Skeletal muscle tissue (tissue), 5 donors: ENCODE data around the gene ONECUT3. TPM values are rescaled to one million over a fixed set of nuclear protein-coding genes. Genes with fewer than 3 reads are reported as not detected.

Experiments used
- H3K27ac ChIP-seq: one replicate; pipeline ENCODE4 v1.7.0; 2013; ENCODE audit warnings: mild to moderate bottlenecking, low read depth, low read length, inconsistent platforms
- H3K27me3 ChIP-seq, 3 donors: one replicate each; pipeline ENCODE4 v1.7.0; 2013; ENCODE audit warnings: low read length in 3 of 3; ENCODE audit not compliant: control insufficient read depth in 3 of 3, insufficient read depth in 3 of 3
- H3K36me3 ChIP-seq, 3 donors: one replicate each; pipeline ENCODE4 v1.7.0; 2013; ENCODE audit warnings: low read length in 3 of 3; ENCODE audit not compliant: control insufficient read depth in 3 of 3, insufficient read depth in 3 of 3
- H3K4me1 ChIP-seq, 3 donors: one replicate each; pipeline ENCODE4 v1.7.0; 2013; ENCODE audit warnings: low read length in 3 of 3, mild to moderate bottlenecking in 3 of 3; ENCODE audit not compliant: control insufficient read depth in 3 of 3, insufficient read depth in 3 of 3
- H3K4me3 ChIP-seq, 3 donors: one replicate each; pipeline ENCODE4 v1.7.0; 2013; ENCODE audit warnings: low read length in 3 of 3
- H3K9ac ChIP-seq, 3 donors: one replicate each; pipeline ENCODE4 v1.7.0; 2013; ENCODE audit warnings: low read length in 3 of 3, mild to moderate bottlenecking in 3 of 3, moderate library complexity in 2 of 3, low read depth in 1 of 3
- H3K9me3 ChIP-seq, 3 donors: one replicate each; pipeline ENCODE4 v1.7.0; 2013; ENCODE audit warnings: low read length in 3 of 3; ENCODE audit not compliant: control insufficient read depth in 3 of 3
- small RNA-seq: library from RNA; depleted of rRNA; stranded (forward); fragments of <200 nt; gene quantifications from one replicate; pipeline ENCODE3, GENCODE V24; 2014
- total RNA-seq: library from RNA; depleted of rRNA; stranded (reverse); fragments of >200 nt; gene quantifications from one replicate; pipeline ENCODE4 v1.2.3, GENCODE V29; 2014
- donor health status: Osteomylitis.

ONECUT3 gene
- total RNA-seq, 1 donor from 2014 or later: not detected

DNA sequence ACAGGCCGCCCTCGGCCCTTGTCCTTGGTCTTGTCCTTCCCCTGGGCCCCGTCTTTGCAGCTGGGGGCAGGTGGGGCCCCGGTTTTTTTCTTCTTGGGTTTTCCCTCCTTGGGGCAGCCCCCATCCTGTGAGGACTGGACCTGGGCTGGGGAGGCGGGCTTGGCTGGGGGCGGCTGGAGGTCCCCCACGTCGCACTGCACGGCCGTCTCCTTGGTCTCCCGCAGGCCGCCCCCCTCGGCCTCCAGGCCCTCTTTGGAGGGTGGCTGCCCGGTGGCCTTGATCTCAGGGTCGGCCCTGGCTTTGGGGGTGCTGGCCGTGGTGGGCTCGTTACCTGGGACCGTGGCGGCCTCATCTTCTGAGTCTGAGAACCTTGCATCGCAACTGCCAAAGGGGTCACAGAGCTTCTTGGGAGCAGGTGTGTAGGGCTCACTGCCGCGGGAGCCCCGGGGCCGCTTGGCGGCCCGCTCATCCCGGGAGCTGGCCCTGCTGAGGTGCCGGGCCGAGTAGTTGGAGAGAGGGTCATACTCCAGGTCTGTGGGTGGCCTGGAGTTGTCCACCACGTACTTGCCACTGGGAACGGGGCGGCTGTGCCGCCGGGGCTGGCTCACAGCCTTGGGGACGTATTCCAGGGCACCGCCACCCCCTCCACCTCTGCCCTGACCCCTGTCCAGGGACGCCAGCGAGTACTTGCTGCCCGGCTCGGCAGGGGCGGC is 74.4 kb downstream of the ONECUT3 start:
- Histone ChIP-seq H3K4me3 (no peak overlapping the region), H3K4me1 (peaks cover 4 to 10% (median 8%) of the 10 kb centered on the region in 3 donors), H3K9ac (no peak overlapping the region), H3K27ac (no peak overlapping the region), H3K36me3 (peaks cover 14 to 24% (median 23%) of the 10 kb centered on the region in 3 donors), H3K9me3 (no peaks in the 10 kb centered on the region), H3K27me3 (no peaks in the 10 kb centered on the region)

DNA sequence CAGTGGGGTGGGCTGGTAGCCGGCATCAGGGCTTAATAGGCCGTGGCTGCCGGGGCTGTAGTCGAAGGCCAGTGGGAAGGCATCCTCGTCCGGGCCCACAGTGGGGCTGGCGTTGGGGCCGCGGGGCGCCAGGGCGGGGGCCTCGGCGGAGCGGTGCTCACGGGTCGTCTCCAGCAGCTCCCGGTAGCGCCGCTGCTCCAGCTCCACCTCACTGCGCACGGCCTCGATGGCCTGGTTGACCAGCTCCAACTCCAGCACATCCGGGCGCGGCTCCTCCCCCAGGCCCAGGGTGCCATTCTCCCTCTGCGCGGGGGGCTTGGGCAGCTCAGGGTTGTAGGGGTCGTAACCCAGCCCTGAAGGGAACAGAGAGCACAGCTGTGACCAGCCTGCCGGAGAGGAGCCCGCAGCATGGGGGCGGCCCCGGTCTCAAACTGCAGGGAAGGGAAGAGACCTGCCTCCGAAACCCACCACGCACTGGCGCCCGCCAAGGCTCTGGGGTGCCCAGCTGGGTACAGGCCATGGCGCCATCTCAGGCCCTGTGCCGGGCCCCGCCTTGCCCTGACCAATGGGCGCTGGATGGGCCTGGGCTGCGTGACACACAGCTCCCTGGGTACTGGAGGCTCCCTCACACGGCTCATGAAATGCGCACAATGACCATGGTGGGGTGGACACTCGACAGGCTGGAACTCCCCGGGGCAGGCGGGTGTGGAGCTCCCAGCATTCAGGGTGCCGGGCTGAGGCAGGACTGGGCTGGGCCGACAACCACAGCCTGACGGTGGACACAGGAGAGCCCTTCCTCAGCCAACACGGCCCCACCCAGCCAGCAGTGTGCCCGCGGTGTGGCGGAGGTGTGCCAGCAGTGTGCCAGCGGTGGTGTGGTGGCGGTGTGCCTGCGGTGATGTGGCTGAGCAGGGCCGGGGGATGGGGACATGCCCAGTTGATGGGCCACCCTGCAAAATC is 75.3 kb downstream of the ONECUT3 start:
- Histone ChIP-seq H3K4me3 (no peak overlapping the region), H3K4me1 (peaks cover 4 to 13% (median 8%) of the 10 kb centered on the region in 3 donors), H3K27ac (no peak overlapping the region), H3K36me3 (peaks cover 9 to 20% (median 17%) of the 10 kb centered on the region in 3 donors), H3K9ac (no peak overlapping the region), H3K9me3 (no peaks in the 10 kb centered on the region), H3K27me3 (no peaks in the 10 kb centered on the region)

DNA sequence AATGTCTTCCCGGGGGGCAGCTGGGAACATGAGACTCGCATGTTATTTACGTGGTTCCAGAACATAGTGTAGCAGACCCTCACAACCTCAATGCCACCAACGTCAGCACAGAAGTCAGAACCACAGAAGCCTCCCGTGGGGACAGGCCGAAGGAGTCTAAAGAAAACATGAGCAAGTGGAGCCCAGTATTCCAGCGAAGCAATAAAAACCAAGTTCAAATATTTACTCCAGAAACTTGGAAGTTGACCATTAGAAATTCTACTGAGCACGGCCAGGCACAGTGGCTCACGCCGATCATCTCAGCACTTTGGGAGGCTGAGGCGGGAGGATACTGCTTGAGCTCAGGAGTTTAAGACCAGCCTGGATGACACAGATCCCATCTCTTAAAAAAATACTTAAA is 76.7 kb downstream of the ONECUT3 start:
- H3K4me3 ChIP-seq: no peak overlapping the region
- H3K27ac ChIP-seq: no peak overlapping the region
- H3K9ac ChIP-seq: no peak overlapping the region
- H3K9me3 ChIP-seq: no peaks in the 10 kb centered on the region
- peaks cover 3 to 11% (median 10%) of the 10 kb centered on the region in 3 donors for H3K36me3 ChIP-seq
- H3K4me1 ChIP-seq: peaks cover 4 to 13% (median 11%) of the 10 kb centered on the region in 3 donors
- H3K27me3 ChIP-seq: no peaks in the 10 kb centered on the region

DNA sequence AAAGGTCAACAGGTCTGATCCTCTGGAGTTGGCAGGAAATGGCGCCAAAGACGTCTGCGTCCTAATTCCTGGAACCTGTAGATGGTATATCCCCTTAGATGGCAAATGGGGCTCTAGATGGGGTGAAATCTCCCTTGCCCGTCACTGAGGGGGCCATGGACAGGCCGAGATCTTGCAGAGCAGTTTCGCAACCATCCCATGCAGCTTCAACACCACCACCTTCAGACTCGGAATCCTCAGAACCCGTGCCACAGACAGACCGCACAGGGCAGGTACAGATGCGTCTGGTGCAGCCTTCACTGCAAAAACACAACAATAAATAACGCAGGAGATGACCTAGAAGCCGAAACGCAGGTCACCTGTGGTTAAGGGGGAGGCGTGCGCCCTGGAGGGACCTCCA is 77.3 kb downstream of the ONECUT3 start:
- Histone ChIP-seq H3K9me3 (no peaks in the 10 kb centered on the region), H3K9ac (no peak overlapping the region), H3K36me3 (peaks cover 3 to 11% (median 10%) of the 10 kb centered on the region in 3 donors), H3K4me3 (no peak overlapping the region), H3K27me3 (no peaks in the 10 kb centered on the region), H3K4me1 (peaks cover 4 to 13% (median 11%) of the 10 kb centered on the region in 3 donors), H3K27ac (no peak overlapping the region)

Small RNAs within 50 kb of the gene (small RNA-seq; reads per million reads assigned to genes)
- gene RF00017: not detected

Other genes with a start within 250 kb of the ONECUT3 start
- 3.1 TPM for gene ADAMTSL5, start 240.5 kb upstream of the ONECUT3 start, total RNA-seq
- gene PLK5, start 229.4 kb upstream of the ONECUT3 start, total RNA-seq: not detected
- 21.4 TPM for gene MEX3D, start 185.2 kb upstream of the ONECUT3 start, total RNA-seq
- 51.7 TPM for gene MBD3, start 160.6 kb upstream of the ONECUT3 start, total RNA-seq
- gene UQCR11, start 148.0 kb upstream of the ONECUT3 start, total RNA-seq: 82.5 TPM
- 44.4 TPM for gene TCF3, start 100.9 kb upstream of the ONECUT3 start, total RNA-seq
- gene ATP8B3, start 58.8 kb downstream of the ONECUT3 start, total RNA-seq: 0.52 TPM
- gene REXO1, start 95.0 kb downstream of the ONECUT3 start, total RNA-seq: 5.7 TPM
- gene KLF16, start 110.1 kb downstream of the ONECUT3 start, total RNA-seq: 2.6 TPM
- 52.7 TPM for gene ABHD17A, start 132.0 kb downstream of the ONECUT3 start, total RNA-seq
- 1.0 TPM for gene ADAT3, start 151.9 kb downstream of the ONECUT3 start, total RNA-seq
- 8.9 TPM for gene SCAMP4, start 151.9 kb downstream of the ONECUT3 start, total RNA-seq
- 24.0 TPM for gene CSNK1G2, start 187.7 kb downstream of the ONECUT3 start, total RNA-seq